ENCODE measurements around the gene UGT3A2. TPM values are rescaled to one million over a fixed set of nuclear protein-coding genes. Genes with fewer than 3 reads are reported as not detected.

UGT3A2 gene
- total and polyA plus RNA-seq, 2 donors (not counting 1 experiment from before 2014, with no cell fraction given) = not detected

DNA sequence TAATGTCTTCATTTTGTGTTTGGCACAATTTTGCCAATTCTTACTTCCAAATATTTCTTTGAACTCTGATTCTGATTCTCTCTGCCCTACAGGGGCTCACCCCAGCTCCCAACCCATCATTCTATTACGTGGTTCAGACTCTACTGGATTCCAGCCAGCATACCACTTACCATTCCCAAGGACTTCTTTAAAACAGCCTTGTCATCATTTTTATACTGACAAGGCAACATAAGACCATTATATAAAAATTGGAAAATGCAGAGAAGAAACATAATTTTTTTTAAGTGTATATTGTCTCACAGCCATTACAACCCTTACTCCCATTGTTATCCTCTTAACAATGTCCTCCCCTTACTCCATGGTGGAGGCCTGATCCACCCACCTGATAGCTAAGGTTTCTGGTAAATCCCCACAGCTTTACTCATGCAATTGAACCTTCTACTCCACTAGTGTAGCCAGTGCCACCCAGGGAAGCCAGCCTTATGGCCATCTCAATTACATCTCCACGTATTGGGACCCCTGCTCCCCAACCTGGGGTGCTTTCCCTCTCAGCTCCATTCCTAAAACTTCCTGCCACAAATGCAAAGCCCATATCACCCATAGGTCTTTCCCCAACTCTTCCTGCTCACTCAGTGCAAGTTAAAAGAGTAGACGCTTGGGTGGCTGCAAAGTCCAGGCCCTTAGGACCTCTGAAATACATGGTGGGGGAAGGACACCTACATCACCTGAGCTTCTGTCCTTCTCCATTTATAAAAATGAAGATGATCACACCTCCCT, 19.1 kb downstream of the UGT3A2 start:
- 75% methylated on average over 1 of the region's 3 CpGs for WGBS (ENCODE audit: insufficient coverage)

GRCh38 chr5:36045895-36046294, 20.8 kb downstream of the UGT3A2 start:
- no peak for ATAC-seq (ENCODE audit: low read depth)
- Mint-ChIP-seq H3K4me3 (no peak overlapping the region), H3K4me1 (no peaks in the 10 kb centered on the region), H3K9me3 (ENCODE audit: insufficient read depth) (peaks cover under 1% of the 10 kb centered on the region), H3K27me3 (peaks cover under 1% of the 10 kb centered on the region), H3K27ac (no peak overlapping the region)
- 80% methylated on average over 1 of the region's 3 CpGs for WGBS (ENCODE audit: insufficient coverage)
- TF ChIP-seq EZH2 (IDR thresholded peaks at IDR 0.05; ENCODE audit: borderline replicate concordance, insufficient read depth, low read depth, low read length, poor library complexity, severe bottlenecking) = no peak
- TF ChIP-seq, protein P1, sequence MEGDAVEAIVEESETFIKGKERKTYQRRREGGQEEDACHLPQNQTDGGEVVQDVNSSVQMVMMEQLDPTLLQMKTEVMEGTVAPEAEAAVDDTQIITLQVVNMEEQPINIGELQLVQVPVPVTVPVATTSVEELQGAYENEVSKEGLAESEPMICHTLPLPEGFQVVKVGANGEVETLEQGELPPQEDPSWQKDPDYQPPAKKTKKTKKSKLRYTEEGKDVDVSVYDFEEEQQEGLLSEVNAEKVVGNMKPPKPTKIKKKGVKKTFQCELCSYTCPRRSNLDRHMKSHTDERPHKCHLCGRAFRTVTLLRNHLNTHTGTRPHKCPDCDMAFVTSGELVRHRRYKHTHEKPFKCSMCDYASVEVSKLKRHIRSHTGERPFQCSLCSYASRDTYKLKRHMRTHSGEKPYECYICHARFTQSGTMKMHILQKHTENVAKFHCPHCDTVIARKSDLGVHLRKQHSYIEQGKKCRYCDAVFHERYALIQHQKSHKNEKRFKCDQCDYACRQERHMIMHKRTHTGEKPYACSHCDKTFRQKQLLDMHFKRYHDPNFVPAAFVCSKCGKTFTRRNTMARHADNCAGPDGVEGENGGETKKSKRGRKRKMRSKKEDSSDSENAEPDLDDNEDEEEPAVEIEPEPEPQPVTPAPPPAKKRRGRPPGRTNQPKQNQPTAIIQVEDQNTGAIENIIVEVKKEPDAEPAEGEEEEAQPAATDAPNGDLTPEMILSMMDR (IDR thresholded peaks at IDR 0.05) = no peak
- Histone ChIP-seq H3K79me2 (ENCODE audit: control insufficient read depth, insufficient read depth, low read length) (no peaks in the 10 kb centered on the region), H2AFZ (ENCODE audit: insufficient read depth, low read depth, low read length, poor library complexity, severe bottlenecking) (no peak overlapping the region), H4K20me1 (ENCODE audit: control insufficient read depth, insufficient read depth, low read length, poor library complexity, severe bottlenecking) (no peaks in the 10 kb centered on the region), H3K36me3 (replicated peaks in 1 of 2; ENCODE audit: control extremely low read depth in 1 of 2, control insufficient read depth in 1 of 2, extremely low read depth in 1 of 2, insufficient read depth in 2 of 2, low read length in 1 of 2) (no peaks in the 10 kb centered on the region), H3K4me3 (ENCODE audit: control extremely low read depth in 1 of 5, extremely low read depth in 1 of 5, insufficient read depth in 1 of 5, low read depth in 2 of 5, low read length in 4 of 5) (no peak overlapping the region), H3K9ac (ENCODE audit: low read length) (no peak overlapping the region), H3K4me2 (replicated peaks; ENCODE audit: low read depth, low read length, poor library complexity, severe bottlenecking) (no peak overlapping the region), H3K27ac (ENCODE audit: low read length in 2 of 2) (no peak overlapping the region), H3K27me3 (replicated peaks in 1 of 4; ENCODE audit: control extremely low read depth in 1 of 4, control insufficient read depth in 3 of 4, insufficient read depth in 4 of 4, low read length in 3 of 4) (no peaks in the 10 kb centered on the region), H3K4me1 (ENCODE audit: control insufficient read depth in 2 of 2, insufficient read depth in 2 of 2, low read length in 2 of 2) (no peaks in the 10 kb centered on the region), H3K9me3 (ENCODE audit: control extremely low read depth in 1 of 3, control insufficient read depth in 2 of 3, insufficient read depth in 1 of 3, low read length in 2 of 3) (no peaks in the 10 kb centered on the region)
- DNase-seq = no peak
- POLR2A ChIA-PET = no interaction called here
- intact Hi-C loops (cut with micrococcal nuclease) = no loop called here
- CTCF ChIA-PET = no interaction called here

More for the DNA sequence above, 19.1 kb downstream of the UGT3A2 start:
- ChIA-PET CTCF (no interaction called here), POLR2A (no interaction called here)
- Histone ChIP-seq H4K20me1 (ENCODE audit: control insufficient read depth, insufficient read depth, low read length, poor library complexity, severe bottlenecking) (no peaks in the 10 kb centered on the region), H3K79me2 (ENCODE audit: control insufficient read depth, insufficient read depth, low read length) (no peaks in the 10 kb centered on the region), H3K9ac (ENCODE audit: low read length) (no peak overlapping the region), H2AFZ (ENCODE audit: insufficient read depth, low read depth, low read length, poor library complexity, severe bottlenecking) (no peak overlapping the region), H3K4me1 (ENCODE audit: control insufficient read depth in 2 of 2, insufficient read depth in 2 of 2, low read length in 2 of 2) (no peaks in the 10 kb centered on the region), H3K4me2 (replicated peaks; ENCODE audit: low read depth, low read length, poor library complexity, severe bottlenecking) (no peak overlapping the region), H3K4me3 (ENCODE audit: control extremely low read depth in 1 of 5, extremely low read depth in 1 of 5, insufficient read depth in 1 of 5, low read depth in 2 of 5, low read length in 4 of 5) (no peak overlapping the region), H3K36me3 (replicated peaks in 1 of 2; ENCODE audit: control extremely low read depth in 1 of 2, control insufficient read depth in 1 of 2, extremely low read depth in 1 of 2, insufficient read depth in 2 of 2, low read length in 1 of 2) (no peaks in the 10 kb centered on the region), H3K9me3 (ENCODE audit: control extremely low read depth in 1 of 3, control insufficient read depth in 2 of 3, insufficient read depth in 1 of 3, low read length in 2 of 3) (no peaks in the 10 kb centered on the region), H3K27me3 (replicated peaks in 1 of 4; ENCODE audit: control extremely low read depth in 1 of 4, control insufficient read depth in 3 of 4, insufficient read depth in 4 of 4, low read length in 3 of 4) (no peaks in the 10 kb centered on the region), H3K27ac (ENCODE audit: low read length in 2 of 2) (no peak overlapping the region)
- H3K27me3 Mint-ChIP-seq = peaks cover 4% of the 10 kb centered on the region
- peaks cover 2% of the 10 kb centered on the region for H3K9me3 Mint-ChIP-seq (ENCODE audit: insufficient read depth)
- no peak for TF ChIP-seq EZH2 (IDR thresholded peaks at IDR 0.05; ENCODE audit: borderline replicate concordance, insufficient read depth, low read depth, low read length, poor library complexity, severe bottlenecking)
- TF ChIP-seq, protein P1 (IDR thresholded peaks at IDR 0.05) = no peak
- ATAC-seq (ENCODE audit: low read depth) (no peak), DNase-seq (no peak)
- H3K27ac Mint-ChIP-seq = no peak overlapping the region
- intact Hi-C loops (cut with micrococcal nuclease) = no loop called here
- H3K4me1 Mint-ChIP-seq = no peaks in the 10 kb centered on the region
- no peak overlapping the region for H3K4me3 Mint-ChIP-seq

All from B cell (primary cell).